Mononuclear cell (primary cell): ENCODE data around the gene TRIP10. TPM values are rescaled to one million over a fixed set of nuclear protein-coding genes. Genes with fewer than 3 reads are reported as not detected.
"Not testable (repeated sequence)": the region's sequence is repeated elsewhere in the genome, so short reads cannot be mapped to it uniquely, and the experiment has no call there.

Experiments
- H3K27me3 ChIP-seq: 2 replicates; pipeline ENCODE4 v1.6.0; 2011; ENCODE audit warnings: low read length, control low read depth; ENCODE audit not compliant: insufficient read depth
- H3K4me1 ChIP-seq: 2 replicates; pipeline ENCODE4 v1.5.1; 2011; ENCODE audit warnings: mild to moderate bottlenecking, low read length, control low read depth; ENCODE audit not compliant: insufficient read depth
- H3K4me3 ChIP-seq: 2 replicates; pipeline ENCODE4 v1.5.1; 2011; ENCODE audit warnings: mild to moderate bottlenecking, low read length, moderate library complexity
- H3K9me3 ChIP-seq: 2 replicates; pipeline ENCODE4 v1.5.1; 2011; ENCODE audit warnings: low read depth, mild to moderate bottlenecking, control low read depth, low read length
- total RNA-seq: library from RNA; depleted of rRNA; stranded (reverse); fragments of >200 nt; gene quantifications from one replicate; pipeline ENCODE4 v1.2.3, GENCODE V29; 2012

TRIP10 gene
- total RNA-seq, 1 donor: 4.2 TPM

GRCh38 chr19:6773323-6773931 lies 33.9 kb downstream of the TRIP10 start:
- H3K4me3 ChIP-seq: peak overlapping the region; percentile 100
- no peaks in the 10 kb centered on the region for H3K9me3 ChIP-seq
- no peaks in the 10 kb centered on the region for H3K27me3 ChIP-seq
- peaks cover 52% of the 10 kb centered on the region for H3K4me1 ChIP-seq

GRCh38 chr19:6774821-6775707 lies 35.6 kb downstream of the TRIP10 start:
- no peaks in the 10 kb centered on the region for H3K27me3 ChIP-seq
- H3K4me1 ChIP-seq: peaks cover 53% of the 10 kb centered on the region
- no peaks in the 10 kb centered on the region for H3K9me3 ChIP-seq
- no peak overlapping the region for H3K4me3 ChIP-seq

GRCh38 chr19:6776045-6776444 lies 36.6 kb downstream of the TRIP10 start:
- peaks cover 57% of the 10 kb centered on the region for H3K4me1 ChIP-seq
- not testable (repeated sequence) for H3K4me3 ChIP-seq, H3K9me3 ChIP-seq, H3K27me3 ChIP-seq

- no peak overlapping the region for H3K4me3 ChIP-seq
- peaks cover 58% of the 10 kb centered on the region for H3K4me1 ChIP-seq
- no peaks in the 10 kb centered on the region for H3K9me3 ChIP-seq
- no peaks in the 10 kb centered on the region for H3K27me3 ChIP-seq
These were observed 37.5 kb downstream of the TRIP10 start for GRCh38 chr19:6776999-6777398.

GRCh38 chr19:6777434-6777833 lies 38.0 kb downstream of the TRIP10 start:
- Histone ChIP-seq H3K9me3 (no peaks in the 10 kb centered on the region), H3K27me3 (no peaks in the 10 kb centered on the region), H3K4me1 (peaks cover 54% of the 10 kb centered on the region), H3K4me3 (no peak overlapping the region)

GRCh38 chr19:6778386-6778785 lies 38.9 kb downstream of the TRIP10 start:
- H3K9me3 ChIP-seq: no peaks in the 10 kb centered on the region
- peaks cover 54% of the 10 kb centered on the region for H3K4me1 ChIP-seq
- no peaks in the 10 kb centered on the region for H3K27me3 ChIP-seq
- H3K4me3 ChIP-seq: no peak overlapping the region

- Histone ChIP-seq H3K4me1 (peaks cover 62% of the 10 kb centered on the region), H3K27me3 (no peaks in the 10 kb centered on the region), H3K9me3 (no peaks in the 10 kb centered on the region), H3K4me3 (no peak overlapping the region)
These were observed 39.7 kb downstream of the TRIP10 start for GRCh38 chr19:6779206-6779605.

GRCh38 chr19:6787393-6787792 lies 47.9 kb downstream of the TRIP10 start:
- H3K4me1 ChIP-seq: peaks cover 28% of the 10 kb centered on the region
- H3K4me3 ChIP-seq: no peak overlapping the region
- H3K9me3 ChIP-seq: no peaks in the 10 kb centered on the region
- H3K27me3 ChIP-seq: no peaks in the 10 kb centered on the region

- Histone ChIP-seq H3K4me1 (peaks cover 29% of the 10 kb centered on the region), H3K4me3 (no peak overlapping the region), H3K9me3 (no peaks in the 10 kb centered on the region), H3K27me3 (no peaks in the 10 kb centered on the region)
These were observed 49.4 kb downstream of the TRIP10 start for GRCh38 chr19:6788896-6789295.

GRCh38 chr19:6790194-6791128 lies 51.0 kb downstream of the TRIP10 start:
- Histone ChIP-seq H3K9me3 (no peaks in the 10 kb centered on the region), H3K27me3 (no peaks in the 10 kb centered on the region), H3K4me3 (no peak overlapping the region), H3K4me1 (peaks cover 24% of the 10 kb centered on the region)

GRCh38 chr19:6791237-6791636 lies 51.8 kb downstream of the TRIP10 start:
- no peaks in the 10 kb centered on the region for H3K9me3 ChIP-seq
- H3K27me3 ChIP-seq: no peaks in the 10 kb centered on the region
- peaks cover 29% of the 10 kb centered on the region for H3K4me1 ChIP-seq
- H3K4me3 ChIP-seq: no peak overlapping the region

GRCh38 chr19:6793411-6793810 lies 53.9 kb downstream of the TRIP10 start:
- no peak overlapping the region for H3K4me3 ChIP-seq
- no peaks in the 10 kb centered on the region for H3K27me3 ChIP-seq
- H3K9me3 ChIP-seq: no peaks in the 10 kb centered on the region
- peaks cover 50% of the 10 kb centered on the region for H3K4me1 ChIP-seq

GRCh38 chr19:6793973-6794372 lies 54.5 kb downstream of the TRIP10 start:
- Histone ChIP-seq H3K4me3 (no peak overlapping the region), H3K9me3 (no peaks in the 10 kb centered on the region), H3K27me3 (no peaks in the 10 kb centered on the region)

GRCh38 chr19:6794686-6795431 lies 55.4 kb downstream of the TRIP10 start:
- Histone ChIP-seq H3K27me3 (no peaks in the 10 kb centered on the region), H3K9me3 (no peaks in the 10 kb centered on the region), H3K4me3 (no peak overlapping the region)

More at GRCh38 chr19:6793973-6794372, 54.5 kb downstream of the TRIP10 start:
- H3K4me1 ChIP-seq: peaks cover 51% of the 10 kb centered on the region

More at GRCh38 chr19:6794686-6795431, 55.4 kb downstream of the TRIP10 start:
- H3K4me1 ChIP-seq: peaks cover 60% of the 10 kb centered on the region
